Measurements from ENCODE around the gene PPP1R8.

The PPP1R8 gene

DNA sequence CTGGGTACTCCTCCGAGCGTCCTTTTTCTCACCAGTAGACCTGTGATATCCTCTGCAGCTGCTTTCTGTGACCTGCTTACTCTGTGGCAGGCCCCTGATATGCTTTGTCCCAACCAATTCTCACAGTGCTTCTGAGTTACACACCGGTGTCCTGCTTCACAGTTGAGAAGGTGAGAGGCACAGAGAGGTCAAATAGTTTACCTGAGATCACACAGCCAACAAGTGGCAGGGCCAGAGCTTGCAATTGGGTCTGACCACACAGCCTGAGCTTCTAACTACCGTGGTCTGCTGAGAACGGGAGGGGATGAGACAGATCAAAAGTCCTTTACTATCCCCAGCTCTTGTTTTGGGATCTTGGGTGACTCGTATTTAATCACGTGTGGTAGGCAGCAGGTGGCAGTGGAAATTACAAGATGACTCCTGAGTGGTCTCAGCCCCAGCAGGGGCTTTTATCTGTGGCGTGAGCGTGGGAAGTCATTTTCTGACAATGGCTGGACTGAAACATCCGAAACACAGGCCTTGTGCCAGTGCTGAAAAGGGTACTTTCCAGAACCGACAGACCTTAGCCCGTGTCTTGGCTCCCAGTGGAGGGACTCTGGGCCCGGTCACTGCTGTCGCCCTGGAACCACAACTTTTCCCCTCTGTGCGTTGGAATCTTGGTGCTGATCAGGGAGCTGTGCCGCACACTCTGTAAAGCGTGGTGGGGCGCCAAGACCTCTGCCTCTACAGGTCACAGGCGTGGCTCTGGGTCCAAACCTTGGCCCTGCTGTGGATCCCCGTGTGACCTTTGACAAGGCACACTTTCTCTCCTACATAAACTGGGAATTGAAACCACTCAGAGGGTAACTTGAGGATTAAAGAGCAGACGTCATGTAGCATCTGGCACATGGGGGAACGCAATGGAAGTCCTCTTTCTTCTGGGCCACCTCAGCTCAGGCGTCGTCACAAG, 53.7 kb downstream of the PPP1R8 start:
- no peak overlapping the region for H3K27ac ChIP-seq
- no peaks in the 10 kb centered on the region for H3K27me3 ChIP-seq (replicated peaks)
- H3K36me3 ChIP-seq (replicated peaks) = no peaks in the 10 kb centered on the region
- no peak overlapping the region for H3K4me3 ChIP-seq (ENCODE audit: low read depth, low read length)
- DNase-seq = no peak
- TF ChIP-seq, protein P1, sequence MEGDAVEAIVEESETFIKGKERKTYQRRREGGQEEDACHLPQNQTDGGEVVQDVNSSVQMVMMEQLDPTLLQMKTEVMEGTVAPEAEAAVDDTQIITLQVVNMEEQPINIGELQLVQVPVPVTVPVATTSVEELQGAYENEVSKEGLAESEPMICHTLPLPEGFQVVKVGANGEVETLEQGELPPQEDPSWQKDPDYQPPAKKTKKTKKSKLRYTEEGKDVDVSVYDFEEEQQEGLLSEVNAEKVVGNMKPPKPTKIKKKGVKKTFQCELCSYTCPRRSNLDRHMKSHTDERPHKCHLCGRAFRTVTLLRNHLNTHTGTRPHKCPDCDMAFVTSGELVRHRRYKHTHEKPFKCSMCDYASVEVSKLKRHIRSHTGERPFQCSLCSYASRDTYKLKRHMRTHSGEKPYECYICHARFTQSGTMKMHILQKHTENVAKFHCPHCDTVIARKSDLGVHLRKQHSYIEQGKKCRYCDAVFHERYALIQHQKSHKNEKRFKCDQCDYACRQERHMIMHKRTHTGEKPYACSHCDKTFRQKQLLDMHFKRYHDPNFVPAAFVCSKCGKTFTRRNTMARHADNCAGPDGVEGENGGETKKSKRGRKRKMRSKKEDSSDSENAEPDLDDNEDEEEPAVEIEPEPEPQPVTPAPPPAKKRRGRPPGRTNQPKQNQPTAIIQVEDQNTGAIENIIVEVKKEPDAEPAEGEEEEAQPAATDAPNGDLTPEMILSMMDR (IDR thresholded peaks at IDR 0.05; ENCODE audit: low read depth, low read length, missing control alignments) = no peak
- in situ Hi-C loops (cut with HindIII; ENCODE audit: low pct_ligation_motif_present, low sequenced_read_pairs) = no loop called here

DNA sequence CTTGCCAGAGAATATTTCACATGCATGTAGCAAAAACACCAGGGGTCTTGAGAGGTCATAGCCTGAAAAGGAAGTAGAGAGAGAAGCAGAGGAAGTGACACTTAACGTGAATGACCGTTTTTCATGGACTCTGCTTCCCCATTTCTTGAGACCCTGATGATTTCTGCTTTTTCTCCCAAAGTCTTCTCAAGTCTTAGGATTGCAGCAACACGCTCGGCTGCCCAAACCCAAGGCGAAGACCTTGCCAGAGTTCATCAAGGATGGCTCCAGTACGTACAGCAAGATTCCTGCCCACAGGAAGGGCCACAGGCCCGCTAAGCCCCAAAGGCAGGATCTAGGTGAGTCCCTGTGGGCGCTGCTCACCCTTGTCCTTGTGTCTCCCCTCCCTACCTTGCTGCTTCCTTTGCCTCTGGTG, 54.5 kb downstream of the PPP1R8 start:
- TF ChIP-seq, protein P1 (IDR thresholded peaks at IDR 0.05; ENCODE audit: low read depth, low read length, missing control alignments) = no peak
- H3K27me3 ChIP-seq (replicated peaks) = no peaks in the 10 kb centered on the region
- no peak overlapping the region for H3K27ac ChIP-seq
- H3K4me3 ChIP-seq (ENCODE audit: low read depth, low read length) = no peak overlapping the region
- H3K36me3 ChIP-seq (replicated peaks) = no peaks in the 10 kb centered on the region
- DNase-seq = no peak
- in situ Hi-C loops (cut with HindIII; ENCODE audit: low pct_ligation_motif_present, low sequenced_read_pairs) = no loop called here

DNA sequence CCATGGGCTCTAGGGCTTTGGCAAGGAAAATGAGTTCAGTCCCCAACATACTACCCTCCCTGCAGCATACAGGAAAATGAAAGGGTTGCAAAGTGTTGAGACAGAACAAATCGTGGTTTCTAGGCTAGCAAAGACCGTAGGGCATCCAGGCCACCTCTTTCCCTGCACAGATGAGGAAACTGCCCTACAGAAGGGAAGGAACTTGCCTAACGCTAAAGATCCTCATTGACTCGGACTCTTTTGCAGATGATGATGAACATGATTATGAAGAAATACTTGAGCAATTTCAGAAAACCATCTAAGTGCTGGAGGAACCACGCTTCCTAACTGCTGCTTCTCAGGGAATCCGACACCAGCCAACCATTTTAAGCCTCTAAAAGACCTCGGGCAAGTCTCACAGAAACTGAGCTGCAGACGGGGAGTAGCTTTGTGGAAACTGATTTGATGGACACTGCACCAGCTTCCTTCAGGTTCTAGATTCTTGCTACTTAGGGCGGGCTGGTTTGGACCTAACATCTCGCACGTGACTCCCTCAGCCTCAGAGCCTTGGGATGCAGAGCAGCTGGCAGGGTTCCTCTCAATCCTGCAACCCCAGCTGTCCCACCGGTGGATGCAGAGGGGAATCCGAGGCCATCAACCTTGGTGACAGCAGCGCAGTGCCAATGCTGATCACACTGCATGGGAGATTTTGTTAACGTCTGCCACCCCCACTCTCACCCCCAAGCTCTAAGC, 55.2 kb downstream of the PPP1R8 start:
- Histone ChIP-seq H3K36me3 (replicated peaks) (peaks cover under 1% of the 10 kb centered on the region), H3K4me3 (ENCODE audit: low read depth, low read length) (no peak overlapping the region), H3K27me3 (replicated peaks) (no peaks in the 10 kb centered on the region), H3K27ac (no peak overlapping the region)
- TF ChIP-seq, protein P1 (IDR thresholded peaks at IDR 0.05; ENCODE audit: low read depth, low read length, missing control alignments) = no peak
- no peak for DNase-seq
- in situ Hi-C loops (cut with HindIII; ENCODE audit: low pct_ligation_motif_present, low sequenced_read_pairs) = no loop called here

DNA sequence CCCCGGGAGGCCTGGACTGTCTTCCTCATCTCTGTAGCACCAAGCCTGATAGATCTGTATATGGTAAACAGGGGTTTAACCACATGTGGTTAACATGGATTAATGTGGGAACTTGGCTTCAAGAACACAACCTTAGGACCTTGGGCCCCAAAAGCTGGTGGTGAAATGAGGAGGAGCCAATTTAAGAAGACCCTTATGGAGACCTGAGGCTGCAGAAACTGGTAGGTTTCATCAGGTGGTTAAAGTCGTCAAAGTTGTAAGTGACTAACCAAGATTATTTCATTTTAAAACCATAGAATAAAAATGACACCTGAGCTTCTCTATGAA, 55.7 kb downstream of the PPP1R8 start:
- in situ Hi-C loops (cut with HindIII; ENCODE audit: low pct_ligation_motif_present, low sequenced_read_pairs) = no loop called here
- Histone ChIP-seq H3K27ac (no peak overlapping the region), H3K4me3 (ENCODE audit: low read depth, low read length) (no peak overlapping the region), H3K36me3 (replicated peaks) (peaks cover 3% of the 10 kb centered on the region), H3K27me3 (replicated peaks) (no peaks in the 10 kb centered on the region)
- TF ChIP-seq, protein P1 (IDR thresholded peaks at IDR 0.05; ENCODE audit: low read depth, low read length, missing control alignments) = no peak
- no peak for DNase-seq

DNA sequence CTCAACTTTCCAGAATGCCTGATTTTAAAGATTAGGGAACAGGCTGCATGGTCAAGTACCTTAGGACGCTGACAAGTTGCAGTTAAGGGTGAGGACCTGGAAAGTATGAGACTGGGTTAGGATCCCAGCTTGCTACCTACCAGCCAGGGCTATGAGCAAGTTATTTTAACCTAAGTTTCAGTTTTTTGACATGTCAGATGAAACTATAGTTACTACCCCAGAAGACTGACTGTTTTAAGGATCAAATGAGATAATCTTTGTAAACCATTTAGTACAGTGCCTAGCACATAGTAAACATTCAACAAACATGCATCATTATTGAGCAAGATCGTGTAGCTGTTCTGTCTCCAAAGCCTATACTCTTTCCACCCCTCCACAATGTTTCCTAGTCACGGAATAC, 56.2 kb downstream of the PPP1R8 start:
- Histone ChIP-seq H3K27me3 (replicated peaks) (no peaks in the 10 kb centered on the region), H3K27ac (no peak overlapping the region), H3K36me3 (replicated peaks) (peaks cover 7% of the 10 kb centered on the region), H3K4me3 (ENCODE audit: low read depth, low read length) (no peak overlapping the region)
- no peak for DNase-seq
- in situ Hi-C loops (cut with HindIII; ENCODE audit: low pct_ligation_motif_present, low sequenced_read_pairs) = no loop called here
- TF ChIP-seq, protein P1 (IDR thresholded peaks at IDR 0.05; ENCODE audit: low read depth, low read length, missing control alignments) = no peak

Measured in brain microvascular endothelial cell (primary cell).